Measurements from ENCODE around the gene ZBTB16.

DNA sequence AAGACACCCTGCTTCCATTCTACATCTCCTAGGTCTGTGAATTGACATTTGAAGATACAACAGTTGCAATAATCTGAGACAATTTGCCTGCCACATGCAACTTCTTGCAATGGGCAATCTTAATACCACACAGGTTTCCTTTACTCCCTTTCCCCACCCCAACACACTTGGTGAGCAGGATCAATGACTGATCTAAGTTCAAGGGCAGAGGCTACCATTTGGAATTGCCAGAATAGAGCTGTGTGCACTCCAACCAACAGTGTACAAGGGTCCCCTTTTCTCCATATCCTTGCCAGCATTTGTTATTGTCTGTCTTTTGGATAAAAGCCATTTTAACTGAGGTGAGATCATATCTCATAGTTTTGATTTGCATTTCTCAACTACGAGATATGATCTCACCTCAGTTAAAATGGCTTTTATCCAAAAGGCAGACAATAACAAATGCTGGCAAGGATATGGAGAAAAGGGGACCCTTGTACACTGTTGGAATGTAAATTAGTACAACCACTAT, 233.7 kb downstream of the ZBTB16 start:
- TF ChIP-seq FOXA1 (IDR thresholded peaks at IDR 0.05), result no peak
- no peak for TF ChIP-seq BHLHE40 (IDR thresholded peaks at IDR 0.05; ENCODE audit: borderline replicate concordance)
- no peak for TF ChIP-seq ARNT (IDR thresholded peaks at IDR 0.05)
- TF ChIP-seq SP1 (IDR thresholded peaks at IDR 0.05), result no peak

All from HEK293T (cell line).